Measurements from ENCODE around the gene OTOP1.
A peak's percentile ranks its signal among the peaks of the same experiment; 100 is the strongest.
"Not testable (repeated sequence)": the region's sequence is repeated elsewhere in the genome, so short reads cannot be mapped to it uniquely, and the experiment has no call there.

Gene OTOP1

GRCh38 chr4:4228356-4228668 lies 1.6 kb upstream of the OTOP1 start:
- DNase-seq: no peak

DNA sequence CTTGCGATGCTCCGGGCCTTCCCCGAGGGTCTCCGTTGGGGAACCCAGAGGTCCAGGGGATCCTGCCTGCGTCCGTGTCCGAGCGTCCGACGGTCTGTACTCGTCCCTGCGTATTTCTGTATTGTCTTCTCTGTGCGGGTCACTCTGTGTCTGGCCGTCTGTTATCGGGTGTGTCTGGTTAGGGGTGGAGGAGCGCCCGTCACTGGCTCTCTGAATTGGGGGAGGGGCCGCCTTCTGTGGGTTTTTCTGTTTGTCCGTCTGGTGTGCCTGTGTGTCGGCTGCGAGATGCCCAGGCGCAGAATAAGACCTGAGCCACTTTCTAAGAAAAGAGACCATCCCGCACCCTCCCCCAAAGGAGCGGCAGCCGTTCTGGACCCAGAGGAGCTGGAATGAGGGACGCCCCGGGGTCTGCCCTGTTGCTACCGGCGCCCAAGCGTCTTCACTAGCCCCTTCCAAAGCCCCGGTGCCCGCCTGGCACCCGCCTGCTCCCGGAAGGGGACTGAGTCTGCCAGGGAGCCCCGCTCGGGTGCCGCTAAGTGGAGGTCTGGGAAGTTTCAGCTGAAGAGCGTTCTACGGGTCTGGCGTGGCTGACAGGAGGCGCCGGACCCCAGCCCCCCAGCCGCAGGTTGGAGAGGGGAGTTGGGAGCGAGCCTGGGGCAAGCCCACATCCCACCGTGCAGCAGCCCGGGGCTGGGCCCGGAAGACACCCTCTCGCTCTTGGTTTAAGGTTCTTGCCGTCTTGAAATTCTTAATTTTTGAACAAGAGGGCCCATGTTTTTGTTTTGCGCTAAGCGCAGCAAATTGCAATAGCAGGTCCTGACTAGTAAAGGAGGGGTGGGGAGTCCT lies 1.0 kb upstream of the OTOP1 start:
- DNase-seq: no peak

- DNase-seq: no peak
Measured at GRCh38 chr4:4225915-4226605, 669 bp downstream of the OTOP1 start.

DNA sequence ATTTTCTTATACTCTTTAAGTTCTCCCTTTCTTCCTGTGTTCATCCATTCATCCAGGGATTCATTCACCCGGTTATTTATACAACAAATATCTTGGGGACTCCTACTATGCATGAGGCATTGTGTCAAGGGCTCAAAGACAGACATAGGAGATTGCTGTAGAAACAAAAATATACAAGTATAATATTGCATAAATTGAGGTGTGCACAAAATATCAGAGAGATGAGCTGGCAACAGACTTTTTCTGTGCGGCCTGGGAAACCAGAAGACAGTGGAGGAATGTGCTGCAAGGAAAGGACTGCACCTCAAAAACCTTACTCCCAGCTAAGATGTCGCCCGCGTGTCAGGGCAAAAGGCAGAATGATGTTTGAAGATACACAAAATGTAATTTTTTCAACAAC lies 9.6 kb downstream of the OTOP1 start:
- no peak for DNase-seq

GRCh38 chr4:4216648-4217047 lies 10.1 kb downstream of the OTOP1 start:
- no peak for DNase-seq

GRCh38 chr4:4213674-4214073 lies 13.1 kb downstream of the OTOP1 start:
- DNase-seq: not testable (repeated sequence)

- DNase-seq: no peak
Measured at GRCh38 chr4:4206204-4206603, 20.5 kb downstream of the OTOP1 start.

DNA sequence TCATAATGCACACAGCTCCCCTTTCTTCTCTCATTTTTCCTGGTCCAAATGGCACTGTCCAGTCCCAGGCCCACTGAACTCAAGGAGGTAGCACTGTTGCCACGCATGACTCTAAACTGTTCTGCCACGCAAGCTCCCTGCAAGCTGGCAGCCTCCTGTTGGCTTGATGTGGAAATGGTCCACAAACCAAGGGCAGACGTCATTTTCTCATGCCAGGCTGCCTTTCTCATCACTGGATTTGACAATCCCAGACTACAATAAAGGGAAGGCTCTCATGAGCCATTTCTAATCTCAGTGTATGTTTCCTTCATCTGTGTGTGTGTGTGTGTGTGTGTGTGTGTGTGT lies 22.4 kb downstream of the OTOP1 start:
- no peak for DNase-seq

GRCh38 chr4:4203688-4204400 lies 22.9 kb downstream of the OTOP1 start:
- DNase-seq: no peak

- no peak for DNase-seq
Measured at GRCh38 chr4:4202510-4202909, 24.2 kb downstream of the OTOP1 start.

DNA sequence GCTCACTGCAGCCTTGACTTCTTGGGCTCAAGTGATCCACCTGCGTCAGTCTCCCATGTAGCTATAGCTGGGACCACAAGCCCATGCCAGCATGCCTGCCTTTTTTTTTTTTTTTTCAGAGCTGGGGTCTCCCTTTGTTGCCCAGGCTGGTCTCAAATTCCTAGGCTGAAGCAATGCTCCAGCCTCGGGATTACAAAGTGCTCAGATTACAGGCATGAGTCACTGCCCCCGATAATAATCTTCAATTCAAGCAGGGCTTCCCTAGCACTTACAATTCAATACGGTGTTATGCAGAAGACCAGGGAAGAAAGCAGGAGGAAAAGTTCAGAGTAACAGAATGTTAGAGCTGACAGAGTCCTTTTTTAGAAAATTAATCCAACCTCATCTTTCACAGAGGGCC lies 26.1 kb downstream of the OTOP1 start:
- DNase-seq: no peak

GRCh38 chr4:4195354-4195753 lies 31.4 kb downstream of the OTOP1 start:
- no peak for DNase-seq

DNA sequence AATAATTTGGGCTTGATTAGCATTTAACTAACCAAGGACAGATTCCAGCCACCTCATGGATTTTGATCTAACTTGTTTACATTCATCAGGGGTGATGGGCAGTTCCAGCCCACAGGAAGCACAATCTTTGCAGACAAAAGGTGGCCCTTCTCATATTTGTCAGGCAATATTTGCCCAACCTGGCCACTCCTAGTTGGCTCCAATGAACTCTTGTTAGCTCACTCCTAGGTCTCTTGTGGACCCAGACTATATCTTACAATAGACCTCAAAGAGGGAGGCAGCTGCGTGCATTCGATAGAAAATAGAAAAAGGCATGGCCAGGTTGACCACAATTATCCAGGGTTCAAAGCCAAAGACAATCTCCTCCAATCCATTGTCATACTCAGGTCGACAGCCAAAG lies 38.2 kb downstream of the OTOP1 start:
- not testable (repeated sequence) for DNase-seq

DNA sequence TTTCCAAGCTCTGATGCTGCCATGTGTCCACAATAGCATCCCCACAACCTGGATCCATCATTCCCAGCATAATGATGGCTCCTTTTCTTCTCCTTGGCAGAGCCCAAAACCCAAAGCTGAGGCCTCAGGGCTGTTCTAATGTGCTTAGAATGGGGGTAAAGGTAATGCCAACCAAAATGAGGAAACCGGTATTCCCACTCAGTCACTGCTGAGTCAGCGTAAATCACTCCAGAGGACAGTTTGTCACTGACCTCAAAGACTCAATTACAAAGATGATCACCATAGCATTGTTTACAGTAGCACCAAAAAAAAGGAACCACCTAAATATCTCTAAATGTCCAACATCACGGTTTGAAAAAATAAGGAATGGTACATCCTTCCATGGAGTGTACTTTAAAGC lies 41.2 kb downstream of the OTOP1 start:
- DNase-seq: peak in 1 of 2 donors; percentile 5

DNA sequence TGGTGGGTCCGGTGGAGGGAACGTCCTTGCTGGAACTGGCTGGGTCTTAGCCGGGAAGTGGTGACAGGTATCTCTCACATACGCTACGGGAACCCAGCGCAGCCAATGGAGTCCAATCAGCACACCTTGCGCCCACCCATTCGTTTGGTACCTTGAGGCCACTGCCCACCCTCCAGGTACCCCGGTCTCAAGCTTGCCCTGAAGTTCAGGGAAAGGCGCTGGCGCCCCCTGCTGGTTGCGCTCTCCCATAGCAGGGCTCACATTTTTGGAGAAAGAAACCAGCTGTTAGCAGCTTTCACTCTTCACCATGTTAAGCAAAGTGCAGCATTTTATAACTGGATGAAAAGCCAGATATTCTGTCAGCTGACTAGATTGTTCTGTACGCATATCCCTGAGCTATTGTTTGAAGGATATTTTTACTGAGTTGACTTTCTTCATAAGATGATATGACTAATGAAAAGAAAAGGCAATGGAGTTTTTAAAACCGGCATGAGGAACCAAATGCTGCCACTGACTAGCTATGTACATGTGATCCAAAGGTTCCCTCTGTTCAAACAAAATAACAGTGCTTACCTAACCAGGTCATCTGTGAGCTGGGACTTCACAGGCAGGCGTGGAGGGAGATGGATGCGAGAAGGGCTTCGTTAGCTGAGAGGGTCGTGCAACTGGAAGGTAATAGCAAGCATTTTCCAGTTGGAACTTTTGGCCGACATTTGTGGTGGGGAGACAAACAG lies 43.7 kb downstream of the OTOP1 start:
- DNase-seq: peak; percentile 3 to 35

DNA sequence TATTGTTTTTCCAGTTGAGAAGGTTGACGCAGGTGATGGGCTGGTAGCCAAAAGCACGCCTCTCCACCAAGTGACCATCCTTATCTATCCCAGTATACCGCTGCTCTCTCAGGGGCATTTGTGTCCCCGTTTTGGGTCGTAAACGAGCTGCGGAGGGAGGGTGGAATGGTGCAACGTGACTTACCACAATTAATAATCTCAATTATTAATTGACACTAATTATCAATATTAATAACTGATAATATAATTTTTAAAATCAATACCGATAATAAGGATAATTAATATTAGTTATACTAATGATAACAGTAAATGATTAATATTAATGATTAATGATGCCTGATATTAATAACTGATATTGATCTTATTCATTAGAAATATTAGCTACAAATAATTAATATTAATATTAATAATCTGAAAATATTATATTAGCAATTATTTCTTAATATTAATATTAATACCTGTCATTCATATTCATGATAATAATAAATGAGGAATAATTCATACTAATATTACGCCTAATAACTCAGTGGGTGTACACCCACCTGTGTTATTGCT lies 56.1 kb downstream of the OTOP1 start:
- no peak for DNase-seq

DNA sequence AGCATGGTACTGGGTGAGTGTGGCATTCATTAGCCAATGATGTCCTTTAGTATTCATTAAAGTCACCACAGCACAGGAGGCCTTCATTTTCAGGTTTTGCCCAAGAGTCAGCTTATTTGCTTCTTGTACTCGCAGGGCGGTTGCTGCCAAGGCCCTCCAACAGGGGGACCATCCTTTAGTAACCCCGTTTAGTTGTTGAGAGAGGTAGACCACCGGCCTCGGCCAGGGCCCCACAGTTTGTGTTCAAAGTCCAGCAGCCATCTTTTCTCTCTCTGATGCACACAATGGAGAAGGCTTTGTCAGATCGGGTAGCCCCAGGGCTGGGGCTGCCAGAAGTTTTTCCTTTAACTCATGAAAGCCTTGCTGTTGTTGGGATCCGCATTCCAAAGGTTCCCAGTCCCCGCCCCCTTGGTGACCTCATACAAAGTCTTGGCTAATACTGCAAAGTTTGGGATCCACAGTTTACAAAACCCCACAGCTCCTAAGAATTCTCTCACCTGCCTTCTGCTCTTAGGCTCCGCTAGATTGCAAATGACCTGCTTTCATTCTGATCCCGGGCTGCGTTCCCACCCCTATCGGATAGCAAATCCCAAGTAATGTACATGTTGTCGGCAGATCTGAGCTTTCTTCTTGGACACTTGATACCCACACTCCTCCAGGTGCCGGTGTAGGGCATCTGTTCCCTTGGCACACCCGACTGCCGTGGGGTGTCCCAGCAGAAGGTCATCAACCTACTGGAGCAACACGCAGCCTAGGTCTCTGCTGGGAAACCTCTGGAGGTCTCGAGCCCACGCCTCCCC lies 58.5 kb downstream of the OTOP1 start:
- DNase-seq: not testable (repeated sequence)

- not testable (repeated sequence) for DNase-seq
Measured at GRCh38 chr4:4166986-4167385, 59.7 kb downstream of the OTOP1 start.

GRCh38 chr4:4165701-4166392 lies 60.9 kb downstream of the OTOP1 start:
- DNase-seq: not testable (repeated sequence)

DNA sequence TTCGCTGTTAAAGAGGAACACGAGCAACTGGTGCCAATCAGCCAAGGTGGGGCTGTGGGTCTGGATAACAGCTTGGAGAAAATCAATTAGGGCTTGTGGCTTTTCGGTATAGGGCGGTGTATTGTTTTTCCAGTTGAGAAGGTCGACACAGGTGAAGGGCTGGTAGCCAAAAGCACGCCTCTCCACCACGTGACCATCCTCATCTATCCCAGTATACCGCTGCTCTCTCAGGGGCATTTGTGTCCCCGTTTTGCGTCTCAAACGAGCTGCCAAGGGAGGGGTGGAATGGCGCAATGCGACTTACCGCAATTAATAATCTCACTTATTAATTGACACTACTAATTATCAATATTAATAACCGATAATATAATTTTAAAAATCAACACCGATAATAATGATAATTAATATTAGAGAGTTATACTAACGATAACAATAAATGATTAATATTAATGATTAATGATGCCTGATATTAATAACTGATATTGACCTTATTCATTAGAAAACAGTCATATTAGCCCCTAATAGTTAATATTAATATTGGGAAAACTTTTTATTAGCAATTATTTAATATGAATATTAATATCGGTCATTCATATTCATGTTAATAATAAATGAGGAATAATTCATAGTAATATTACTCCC lies 62.1 kb downstream of the OTOP1 start:
- DNase-seq: not testable (repeated sequence)

GRCh38 chr4:4162186-4162585 lies 64.5 kb downstream of the OTOP1 start:
- not testable (repeated sequence) for DNase-seq
